ENCODE measurements around the gene HAGHL. TPM values are rescaled to one million over a fixed set of nuclear protein-coding genes. Genes with fewer than 3 reads are reported as not detected.

HAGHL gene
- total and polyA plus RNA-seq, 12 donors, result 0.35 to 63.5 (median 6.0) TPM; not detected in 1

- Histone ChIP-seq H3K4me1 (replicated peaks in 1 of 2) (peaks cover 16 to 19% of the 10 kb centered on the region in 2 donors), H3K27me3 (no peaks in the 10 kb centered on the region), H3K36me3 (replicated peaks in 1 of 2) (peaks cover 0 to 10% of the 10 kb centered on the region in 2 donors), H3K27ac (peak overlapping the region in 2 of 5 donors; percentile 22 to 65), H3K4me3 (peak overlapping the region in 2 of 4 donors; percentile 22 to 64), H3K9me3 (replicated peaks in 1 of 3) (no peaks in the 10 kb centered on the region)
- intact Hi-C loops (cut with DNase I), result no loop called here
- WGBS, 4 donors, result 0 to 1% (median 0%) methylated on average over 5 to 61 of the region's 61 CpGs
- peak in 2 of 7 donors; percentile 19 to 38 for DNase-seq
- TF ChIP-seq CTCF (IDR thresholded peaks at IDR 0.05) (no peak), POLR2A (IDR thresholded peaks at IDR 0.05) (no peak)
Measured at GRCh38 chr16:727291-727977, 528 bp downstream of the HAGHL start.

- peak overlapping the region in 1 of 4 donors; percentile 64 for H3K4me3 ChIP-seq
Measured at GRCh38 chr16:728131-728889, 1.4 kb downstream of the HAGHL start.

GRCh38 chr16:728890-729744, 2.2 kb downstream of the HAGHL start:
- TF ChIP-seq POLR2A (IDR thresholded peaks at IDR 0.05) (no peak), CTCF (IDR thresholded peaks at IDR 0.05) (no peak)
- DNase-seq, result peak in 3 of 7 donors; percentile 9 to 63 (median 23)
- H3K36me3 ChIP-seq (replicated peaks in 1 of 2), result peaks cover 0 to 24% of the 10 kb centered on the region in 2 donors
- H3K27me3 ChIP-seq, result no peaks in the 10 kb centered on the region
- no peaks in the 10 kb centered on the region for H3K9me3 ChIP-seq (replicated peaks in 1 of 3)
- H3K4me3 ChIP-seq, result no peak overlapping the region
- H3K4me1 ChIP-seq (replicated peaks in 1 of 2), result peaks cover 16 to 19% of the 10 kb centered on the region in 2 donors
- WGBS, 4 donors, result 51 to 88% (median 59%) methylated on average over 26 to 55 of the region's 55 CpGs
- intact Hi-C loops (cut with DNase I), result no loop called here
- H3K27ac ChIP-seq, result no peak overlapping the region

More at GRCh38 chr16:728131-728889, 1.4 kb downstream of the HAGHL start:
- Histone ChIP-seq H3K36me3 (replicated peaks in 1 of 2) (peaks cover 0 to 16% of the 10 kb centered on the region in 2 donors), H3K9me3 (replicated peaks in 1 of 3) (no peaks in the 10 kb centered on the region), H3K4me1 (replicated peaks in 1 of 2) (peaks cover 16 to 19% of the 10 kb centered on the region in 2 donors), H3K27ac (peak overlapping the region in 2 of 5 donors; percentile 22 to 65), H3K27me3 (no peaks in the 10 kb centered on the region)
- TF ChIP-seq CTCF (IDR thresholded peaks at IDR 0.05), result no peak
- no peak for TF ChIP-seq POLR2A (IDR thresholded peaks at IDR 0.05)
- intact Hi-C loops (cut with DNase I), result no loop called here
- peak in 6 of 7 donors; percentile 49 to 84 (median 64) for DNase-seq
- 1 to 2% (median 1%) methylated on average over 17 to 80 of the region's 80 CpGs; no CpG with 5 or more reads in 1 of the 4 donors for WGBS, 4 donors

Data from adrenal gland (tissue), 12 donors.